ENCODE results near the gene PLEKHH3.

PLEKHH3 gene, protein sequence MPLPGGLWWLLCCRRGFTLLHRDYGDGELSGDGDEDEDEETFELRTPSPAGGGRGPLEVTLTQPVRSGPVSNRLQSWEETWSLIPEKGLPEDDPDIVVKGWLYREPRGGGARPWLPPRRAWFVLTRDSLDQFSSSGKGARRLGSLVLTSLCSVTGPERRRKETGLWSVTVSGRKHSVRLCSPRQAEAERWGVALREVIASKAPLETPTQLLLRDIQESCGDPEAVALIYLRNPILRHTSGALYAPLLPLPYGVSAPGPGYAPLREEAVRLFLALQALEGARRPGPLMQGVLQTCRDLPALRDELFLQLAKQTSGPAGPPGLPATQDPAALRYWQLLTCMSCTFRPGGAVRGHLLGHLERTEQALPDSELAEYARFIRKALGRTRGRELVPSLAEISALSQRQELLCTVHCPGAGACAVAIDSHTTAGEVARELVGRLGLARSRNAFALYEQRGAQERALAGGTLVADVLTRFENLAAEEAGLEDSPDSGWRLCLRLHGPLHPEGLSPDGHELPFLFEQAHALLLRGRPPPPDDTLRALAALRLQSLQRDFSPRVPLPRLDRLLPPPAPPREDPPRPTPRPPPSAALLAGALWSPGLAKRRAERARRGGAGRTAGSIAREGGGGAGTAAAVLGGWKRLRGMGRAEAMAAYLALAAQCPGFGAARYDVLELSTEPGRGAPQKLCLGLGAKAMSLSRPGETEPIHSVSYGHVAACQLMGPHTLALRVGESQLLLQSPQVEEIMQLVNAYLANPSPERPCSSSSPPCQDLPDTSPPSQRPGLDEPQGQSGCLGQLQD

DNA sequence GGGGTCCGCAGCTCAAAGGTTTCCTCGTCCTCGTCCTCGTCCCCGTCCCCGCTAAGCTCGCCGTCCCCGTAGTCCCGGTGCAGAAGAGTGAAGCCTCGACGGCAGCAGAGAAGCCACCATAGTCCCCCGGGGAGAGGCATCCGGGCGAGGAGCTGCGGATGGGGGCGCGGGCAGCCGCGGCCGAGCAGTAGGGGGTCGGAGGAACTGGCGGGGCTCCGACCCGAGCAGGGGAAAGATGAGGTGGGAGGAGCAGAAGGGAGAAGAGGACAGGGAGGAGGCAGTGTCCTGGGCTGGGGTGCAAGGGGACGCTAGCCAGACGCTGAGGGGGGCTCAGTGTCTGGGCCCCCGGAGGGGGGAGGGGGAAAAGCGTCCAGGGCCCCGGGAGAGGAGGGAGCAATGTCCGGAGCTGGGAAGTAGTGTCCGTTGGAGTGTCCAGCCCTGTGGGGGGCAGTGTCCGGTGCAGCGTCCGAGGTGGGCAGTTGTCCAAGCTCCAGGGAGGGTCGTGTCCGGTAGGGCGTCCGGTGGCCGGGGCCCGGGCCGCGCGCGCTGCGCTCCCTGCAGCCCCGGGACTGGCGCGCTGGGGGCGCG is at the start of gene PLEKHH3:
Gene PLEKHH3 (minus strand): TSS at position 571 of the 588 bp plus-strand sequence. CDS start 431 bp downstream, at position 140.
- in situ Hi-C loops (cut with MboI; ENCODE audit: low sequenced_read_pairs) = no loop called here

DNA sequence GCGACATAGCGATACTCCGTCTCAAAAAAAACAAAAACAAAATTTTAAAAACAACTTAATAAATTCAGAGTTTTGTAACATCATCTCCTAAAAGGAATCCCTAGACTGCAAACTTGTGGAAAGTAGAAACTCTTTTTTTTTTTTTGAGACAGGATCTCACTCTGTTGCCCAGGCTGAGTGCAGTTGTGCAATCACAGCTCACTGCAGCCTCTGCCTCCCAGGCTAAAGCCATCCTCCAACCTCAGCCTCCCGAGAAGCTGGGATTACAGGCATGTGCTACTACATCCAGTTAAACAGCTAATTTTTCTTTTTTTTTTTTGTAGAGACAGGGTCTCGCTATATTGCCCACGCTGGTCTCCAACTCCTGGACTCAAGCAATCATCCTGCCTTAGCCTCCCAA is 48.3 kb upstream of the PLEKHH3 start:
- in situ Hi-C loops (cut with MboI; ENCODE audit: low sequenced_read_pairs) = loop anchor here (25.0 kb wide), 1 partner anchor 212 kb away; no protein-coding TSS in a partner anchor

DNA sequence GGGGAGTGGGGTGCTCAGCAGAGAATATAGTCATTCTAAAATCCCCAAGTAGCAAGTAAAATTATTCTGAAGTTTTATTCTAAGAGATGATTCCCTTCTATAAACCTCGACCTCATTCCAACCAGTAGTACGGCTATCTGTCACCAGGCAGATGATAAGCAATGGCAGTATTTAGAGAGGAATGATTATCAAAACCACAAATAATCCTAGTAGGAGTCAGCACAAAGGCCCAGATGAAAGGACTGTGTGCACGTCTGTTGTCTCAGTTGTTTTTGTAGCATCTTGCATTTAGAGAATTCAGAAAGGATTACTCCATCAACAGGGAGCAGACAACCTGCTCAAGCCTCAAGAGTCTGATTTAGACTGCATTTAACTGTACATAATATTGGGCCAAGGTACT is 46.8 kb upstream of the PLEKHH3 start:
- in situ Hi-C loops (cut with MboI; ENCODE audit: low sequenced_read_pairs) = no loop called here

DNA sequence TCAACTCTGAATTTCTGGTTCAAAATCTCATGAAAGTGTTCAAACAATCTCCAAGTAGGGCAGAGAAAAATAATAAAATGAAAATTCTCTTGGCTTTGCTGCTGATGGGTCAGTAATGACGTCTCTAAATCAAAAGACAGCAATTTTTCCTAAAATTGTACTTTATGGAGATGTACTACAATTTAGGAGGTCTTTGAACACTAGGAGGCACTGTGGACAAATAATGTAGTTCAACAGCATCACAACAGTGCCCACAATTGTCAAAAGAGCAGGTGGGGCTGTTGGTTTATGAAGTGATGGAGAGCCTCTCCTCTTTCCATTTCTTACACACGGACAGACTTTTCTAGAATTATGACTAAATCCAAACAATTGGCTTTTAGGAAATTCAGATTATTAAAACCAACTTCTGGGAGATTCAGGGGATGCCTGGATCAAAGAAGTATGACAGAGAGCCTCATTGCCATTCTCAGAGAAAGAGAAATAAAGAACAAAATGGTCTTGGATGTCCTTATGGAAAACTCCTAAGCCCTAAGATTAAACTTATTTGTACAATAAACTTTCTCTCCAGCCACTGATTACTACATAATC is 44.3 kb upstream of the PLEKHH3 start:
- in situ Hi-C loops (cut with MboI; ENCODE audit: low sequenced_read_pairs) = no loop called here

DNA sequence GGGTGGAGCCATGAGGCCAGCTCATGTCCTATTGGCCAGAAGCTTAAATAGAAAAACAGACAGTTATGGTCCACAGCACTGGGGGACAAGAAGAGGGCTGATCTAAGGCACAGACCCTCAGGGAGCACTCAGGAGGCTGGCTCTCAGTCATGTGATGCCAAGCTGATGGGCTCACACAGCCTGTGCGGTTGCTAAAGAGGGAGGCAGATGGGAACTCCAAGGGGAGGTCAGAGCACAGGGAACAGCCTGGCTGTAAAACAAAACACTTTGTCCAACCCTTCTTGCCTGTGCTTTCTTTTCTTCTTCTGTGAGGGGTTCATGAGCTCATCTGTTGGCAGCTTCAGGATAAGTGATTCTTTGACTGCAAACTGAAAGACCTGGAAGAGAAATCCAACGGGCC is 32.8 kb upstream of the PLEKHH3 start:
- in situ Hi-C loops (cut with MboI; ENCODE audit: low sequenced_read_pairs) = no loop called here

DNA sequence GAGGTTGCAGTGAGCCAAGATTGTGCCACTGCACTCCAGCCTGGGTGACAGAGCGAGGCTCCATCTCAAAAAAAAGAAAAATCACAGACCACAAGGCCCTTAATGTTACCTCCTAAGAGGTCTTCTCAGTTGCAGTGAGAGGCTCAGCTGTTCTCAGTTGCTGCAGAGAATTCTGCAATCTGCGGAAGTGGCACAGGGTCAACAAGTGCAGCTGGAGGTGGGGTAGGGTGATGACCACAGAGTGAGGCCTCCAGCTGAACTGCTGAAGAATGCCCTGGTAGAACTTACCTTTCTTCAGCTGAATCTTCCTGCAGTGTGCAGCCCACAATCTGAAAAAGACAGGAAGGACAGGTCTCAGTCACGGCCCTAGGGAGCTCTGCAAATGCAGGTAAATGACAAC is 31.8 kb upstream of the PLEKHH3 start:
- in situ Hi-C loops (cut with MboI; ENCODE audit: low sequenced_read_pairs) = no loop called here

DNA sequence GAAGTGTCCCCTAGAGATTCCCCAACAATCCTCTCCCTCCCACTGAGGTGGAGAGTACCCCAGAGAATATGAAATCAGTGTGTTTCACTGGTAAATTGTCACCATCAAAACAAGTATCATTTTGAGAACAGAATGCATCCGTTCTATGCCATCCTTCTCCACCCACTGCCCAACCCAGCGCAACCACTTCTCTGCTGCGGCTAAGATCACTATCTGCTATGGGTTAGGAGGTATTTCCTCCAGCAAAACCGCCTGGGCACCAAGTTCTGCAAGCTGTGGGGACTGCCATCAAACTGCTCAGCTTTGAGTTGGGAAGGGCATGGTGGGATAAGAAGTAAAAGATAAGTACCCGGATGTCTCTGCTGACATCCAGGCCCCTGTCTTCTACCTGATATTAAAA is 29.9 kb upstream of the PLEKHH3 start:
- in situ Hi-C loops (cut with MboI; ENCODE audit: low sequenced_read_pairs) = no loop called here

DNA sequence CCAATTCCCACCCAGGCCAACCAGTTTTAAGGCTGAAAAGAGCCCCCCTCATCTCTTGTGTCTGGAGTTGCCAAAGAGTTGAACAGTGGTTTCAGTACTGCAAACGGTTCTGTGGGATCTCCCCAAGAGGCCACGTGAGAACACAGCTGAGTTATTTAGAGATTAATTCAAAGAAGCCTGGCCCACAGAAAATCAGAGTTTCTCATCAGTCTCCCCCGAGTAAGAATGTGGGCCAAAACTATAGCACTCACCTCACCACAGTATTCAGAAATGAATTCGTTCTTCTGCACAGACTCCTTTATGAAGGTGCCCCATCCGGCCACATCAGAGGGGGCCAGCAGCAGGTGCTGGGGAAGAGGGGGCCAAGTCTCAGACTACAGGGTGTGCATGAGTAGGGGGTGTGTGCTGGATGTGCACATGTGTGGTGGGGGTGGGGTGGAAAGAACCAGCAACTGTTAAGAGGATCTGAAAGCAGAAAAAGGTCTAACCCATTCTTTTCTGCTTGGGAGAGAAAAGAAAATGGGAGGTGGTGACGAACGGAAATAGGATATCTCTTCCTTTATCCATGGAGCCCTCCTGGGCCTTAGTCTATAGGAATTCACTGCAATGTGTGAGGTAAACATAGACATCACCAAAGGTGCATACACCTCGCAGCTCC is 28.2 kb upstream of the PLEKHH3 start:
- in situ Hi-C loops (cut with MboI; ENCODE audit: low sequenced_read_pairs) = no loop called here

DNA sequence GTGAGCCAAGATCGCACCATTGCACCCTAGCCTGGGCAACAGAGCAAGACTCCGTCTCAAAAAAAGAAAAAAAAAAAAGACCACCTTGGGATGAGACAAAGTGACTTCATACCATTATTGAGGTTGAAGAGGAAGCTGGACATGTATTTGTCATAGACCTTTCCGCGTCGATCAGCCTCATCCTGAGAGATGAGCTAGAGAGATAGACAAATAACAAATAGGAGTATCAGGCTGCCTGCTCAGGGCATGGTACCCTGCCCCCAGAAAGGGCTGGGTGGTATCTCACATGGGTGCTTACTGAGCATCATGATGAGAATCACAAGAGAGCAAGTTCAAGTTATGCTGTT is 27.7 kb upstream of the PLEKHH3 start:
- in situ Hi-C loops (cut with MboI; ENCODE audit: low sequenced_read_pairs) = no loop called here

DNA sequence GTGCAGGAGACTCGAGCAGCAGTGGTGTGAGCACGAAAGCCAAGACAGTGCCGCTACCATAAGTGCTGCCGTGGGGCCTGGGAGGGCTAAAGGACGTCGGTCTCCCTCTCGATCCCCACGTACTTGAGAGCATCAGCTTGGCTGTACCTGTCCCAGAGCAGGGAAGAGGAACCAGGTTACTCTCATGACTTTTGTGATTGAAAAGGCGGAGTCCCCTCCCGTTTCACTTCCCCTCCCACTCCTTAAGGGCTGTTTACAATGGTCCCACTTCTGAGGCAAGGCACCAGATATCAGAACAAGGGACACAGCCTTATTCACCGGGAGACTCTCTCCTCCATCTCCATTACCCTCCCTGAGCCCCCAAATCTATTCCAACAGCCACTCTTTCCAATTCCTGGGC is 25.7 kb upstream of the PLEKHH3 start:
- in situ Hi-C loops (cut with MboI; ENCODE audit: low sequenced_read_pairs) = no loop called here

DNA sequence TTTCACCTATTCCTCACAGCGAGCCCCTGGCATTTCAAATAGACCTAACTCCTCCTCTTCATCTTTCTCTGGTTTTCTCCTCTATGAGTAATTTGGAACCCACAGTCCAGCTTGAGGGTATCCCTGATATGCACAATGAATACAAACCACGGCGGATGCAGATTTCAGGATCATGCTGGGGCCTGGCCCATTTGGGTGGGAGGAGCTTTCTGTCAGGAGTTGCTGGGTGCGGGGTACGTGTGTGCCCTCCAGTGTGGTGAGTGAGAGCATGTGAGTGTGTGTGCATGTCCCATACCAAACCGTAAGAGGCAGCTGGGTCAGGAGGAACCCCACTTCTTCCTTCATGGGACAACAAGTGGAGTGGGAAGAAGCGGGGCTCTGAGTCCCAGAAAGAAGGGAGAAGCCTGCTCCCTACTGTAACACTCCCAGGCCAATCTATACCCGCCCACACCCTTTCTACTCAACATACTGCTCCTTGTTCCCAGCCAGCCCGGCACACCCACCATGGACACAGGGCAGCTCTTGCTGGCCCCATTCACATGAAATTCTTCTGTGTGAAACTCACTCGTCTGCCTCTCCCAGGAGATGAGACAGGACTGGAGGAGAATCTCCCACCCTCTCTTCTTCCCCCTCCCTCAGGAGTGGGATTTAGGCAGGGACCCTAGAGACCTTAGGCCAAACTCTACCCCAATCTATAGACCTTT is 23.9 kb upstream of the PLEKHH3 start:
- in situ Hi-C loops (cut with MboI; ENCODE audit: low sequenced_read_pairs) = no loop called here

DNA sequence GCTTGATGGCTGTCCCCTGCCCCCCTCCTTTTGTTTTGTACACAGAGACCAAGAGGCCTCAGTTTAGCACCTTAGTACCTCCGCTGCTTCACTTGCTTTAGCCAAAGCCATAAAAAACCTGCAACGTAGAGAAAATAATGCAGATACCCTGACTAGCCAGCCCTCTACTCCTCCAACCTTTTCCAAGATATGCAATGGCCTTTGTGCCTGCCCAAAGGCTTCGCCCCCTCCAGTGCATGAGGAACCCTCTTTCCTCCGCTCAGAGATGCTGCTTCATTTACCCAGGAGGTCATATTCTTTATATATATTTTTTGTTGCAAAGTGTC is 22.6 kb upstream of the PLEKHH3 start:
- in situ Hi-C loops (cut with MboI; ENCODE audit: low sequenced_read_pairs) = no loop called here

DNA sequence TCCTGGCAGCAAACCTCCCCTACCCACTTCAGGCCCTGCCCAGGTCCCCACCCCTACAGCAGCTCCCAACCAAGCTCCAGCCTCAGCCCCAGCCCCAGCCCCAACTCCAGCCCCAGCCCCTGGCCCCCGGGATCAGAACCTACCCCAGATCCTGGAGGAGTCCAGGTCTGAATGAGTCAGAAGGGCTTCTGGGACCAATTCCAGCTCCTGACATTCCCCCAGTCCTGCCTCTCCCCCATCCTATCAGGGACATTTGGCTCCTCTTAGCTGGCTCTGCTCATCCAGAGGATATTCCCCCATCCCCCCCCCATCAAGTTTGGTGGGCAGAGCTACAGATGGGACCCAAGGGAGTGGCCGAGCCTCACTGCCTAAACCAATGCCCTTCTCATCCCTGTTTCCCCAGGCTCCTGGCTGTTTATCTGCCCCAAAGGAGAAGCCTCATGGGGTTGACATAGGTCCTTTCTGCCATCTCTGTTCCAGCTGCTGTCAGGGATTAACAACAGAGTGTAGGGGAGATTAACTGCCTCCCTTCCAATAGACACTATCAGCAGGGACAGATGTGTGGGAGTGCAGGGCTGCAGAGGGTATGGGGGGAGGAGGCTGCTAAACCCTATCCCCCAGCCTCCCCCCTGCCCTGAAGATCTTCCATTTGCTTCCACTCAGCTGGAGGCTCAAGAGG is 22.1 kb upstream of the PLEKHH3 start:
- in situ Hi-C loops (cut with MboI; ENCODE audit: low sequenced_read_pairs) = no loop called here

DNA sequence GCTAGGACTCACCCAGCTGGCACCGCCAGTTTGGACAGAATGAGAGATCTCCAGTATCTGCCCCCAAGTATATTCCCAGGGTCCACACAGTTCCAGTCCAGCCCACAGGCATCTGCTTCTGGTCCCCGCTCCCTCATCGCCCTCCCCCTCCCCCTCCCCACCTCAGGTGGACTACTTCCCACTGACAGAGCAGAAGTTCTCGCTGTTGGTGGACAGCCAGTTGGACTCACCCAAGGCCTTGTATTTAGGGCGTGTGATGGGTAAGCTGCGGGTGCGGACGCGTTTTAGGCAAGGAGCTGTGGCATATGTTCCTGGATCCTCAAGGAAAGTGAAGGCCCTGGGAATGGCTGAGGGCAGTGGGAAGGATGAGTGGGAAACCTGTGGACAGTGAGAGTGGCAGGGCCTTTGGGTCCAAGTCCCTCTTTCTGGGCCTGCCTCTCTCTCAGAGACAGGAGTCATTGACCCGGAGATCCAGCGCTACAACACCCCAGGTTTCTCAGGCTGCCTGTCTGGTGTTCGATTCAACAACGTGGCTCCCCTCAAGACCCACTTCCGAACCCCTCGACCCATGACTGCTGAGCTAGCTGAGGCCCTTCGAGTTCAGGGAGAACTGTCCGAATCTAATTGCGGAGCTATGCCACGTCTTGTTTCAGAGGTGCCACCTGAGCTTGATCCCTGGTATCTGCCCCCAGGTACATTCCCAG is 20.5 kb upstream of the PLEKHH3 start:
- in situ Hi-C loops (cut with MboI; ENCODE audit: low sequenced_read_pairs) = no loop called here

DNA sequence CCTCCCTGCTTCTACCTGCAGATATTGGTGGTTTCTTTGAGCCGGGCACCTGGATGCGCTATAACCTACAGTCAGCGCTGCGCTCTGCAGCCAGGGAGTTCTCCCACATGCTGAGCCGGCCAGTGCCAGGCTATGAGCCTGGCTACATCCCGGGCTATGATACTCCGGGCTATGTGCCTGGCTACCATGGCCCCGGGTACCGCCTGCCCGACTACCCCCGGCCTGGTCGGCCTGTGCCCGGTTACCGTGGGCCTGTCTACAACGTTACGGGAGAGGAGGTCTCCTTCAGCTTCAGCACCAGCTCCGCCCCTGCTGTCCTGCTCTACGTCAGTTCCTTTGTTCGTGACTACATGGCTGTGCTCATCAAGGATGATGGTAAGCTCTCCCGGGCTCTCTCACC is 18.7 kb upstream of the PLEKHH3 start:
- in situ Hi-C loops (cut with MboI; ENCODE audit: low sequenced_read_pairs) = no loop called here

DNA sequence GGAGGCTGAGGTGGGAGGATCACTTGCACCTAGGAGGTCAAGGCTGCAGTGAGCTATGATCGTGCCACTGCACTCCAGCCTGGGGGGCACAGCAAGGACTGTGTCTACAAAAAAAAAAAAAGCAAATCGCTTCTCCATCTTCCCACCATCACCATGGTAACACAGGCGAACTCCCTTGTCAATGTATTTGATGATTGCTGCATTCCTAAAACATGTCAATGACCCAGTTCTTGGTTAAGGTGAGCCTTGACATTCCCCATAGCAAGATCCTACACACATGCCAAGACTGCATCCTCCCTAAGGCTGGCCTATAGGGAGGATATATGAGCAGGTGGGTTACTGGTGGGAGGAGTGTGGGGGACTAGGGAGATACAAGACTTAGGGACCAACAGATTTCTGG is 17.7 kb upstream of the PLEKHH3 start:
- in situ Hi-C loops (cut with MboI; ENCODE audit: low sequenced_read_pairs) = no loop called here

DNA sequence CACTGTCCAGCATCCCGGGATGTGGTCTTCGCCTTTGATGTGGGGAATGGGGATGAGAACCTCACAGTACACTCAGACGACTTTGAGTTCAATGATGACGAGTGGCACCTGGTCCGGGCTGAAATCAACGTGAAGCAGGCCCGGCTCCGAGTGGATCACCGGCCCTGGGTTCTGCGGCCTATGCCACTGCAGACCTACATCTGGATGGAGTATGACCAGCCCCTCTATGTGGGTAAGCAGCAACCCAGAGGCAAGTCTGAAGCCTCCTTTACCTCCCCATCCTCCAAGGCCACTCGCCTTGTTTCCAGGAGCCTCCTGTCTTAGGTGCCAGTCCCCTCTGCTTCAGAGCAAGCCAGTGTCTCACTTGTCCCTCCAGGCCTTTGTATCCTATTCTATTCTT is 15.7 kb upstream of the PLEKHH3 start:
- in situ Hi-C loops (cut with MboI; ENCODE audit: low sequenced_read_pairs) = no loop called here

DNA sequence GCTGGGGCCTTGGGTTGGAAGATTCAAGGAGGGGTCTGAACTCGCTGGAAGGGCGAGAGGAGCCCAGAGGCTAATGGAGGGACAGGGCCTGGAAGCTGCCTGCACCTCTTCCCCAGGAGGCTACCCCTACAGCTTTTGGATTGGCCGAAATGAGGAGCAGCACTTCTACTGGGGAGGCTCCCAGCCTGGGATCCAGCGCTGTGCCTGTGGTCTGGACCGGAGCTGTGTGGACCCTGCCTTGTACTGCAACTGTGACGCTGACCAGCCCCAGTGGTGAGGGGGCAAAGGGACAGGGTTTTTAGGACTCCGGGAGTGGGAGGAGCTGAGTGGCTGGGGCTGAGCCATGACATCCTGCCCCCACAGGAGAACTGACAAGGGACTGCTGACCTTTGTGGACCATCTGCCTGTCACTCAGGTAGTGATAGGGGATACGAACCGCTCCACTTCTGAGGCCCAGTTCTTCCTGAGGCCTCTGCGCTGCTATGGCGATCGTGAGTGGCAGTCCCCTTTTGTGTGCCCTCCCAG is 14.3 kb upstream of the PLEKHH3 start:
- in situ Hi-C loops (cut with MboI; ENCODE audit: low sequenced_read_pairs) = no loop called here

DNA sequence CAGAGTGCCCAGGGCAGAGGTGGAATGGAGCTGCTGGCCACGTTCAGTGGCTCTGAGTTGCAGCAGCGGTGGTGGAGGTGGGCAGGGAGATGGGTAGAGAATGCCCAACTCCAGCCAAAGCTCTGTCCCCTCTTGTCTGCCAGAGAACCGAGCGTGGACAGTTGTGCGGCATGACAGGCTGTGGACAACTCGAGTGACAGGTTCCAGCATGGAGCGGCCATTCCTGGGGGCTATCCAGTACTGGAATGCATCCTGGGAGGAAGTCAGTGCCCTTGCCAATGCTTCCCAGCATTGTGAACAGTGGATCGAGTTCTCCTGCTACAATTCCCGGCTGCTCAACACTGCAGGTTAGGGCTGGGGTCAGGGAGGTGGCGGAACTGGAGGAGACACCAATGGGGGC is 13.8 kb upstream of the PLEKHH3 start:
- in situ Hi-C loops (cut with MboI; ENCODE audit: low sequenced_read_pairs) = no loop called here

All from HL-60/S4 (cell line).